Muscle layer of duodenum (tissue), 2 donors: ENCODE results near the gene HPSE2.

ENCODE experiments used
- H3K27ac ChIP-seq: one replicate; pipeline ENCODE4 v1.7.0; 2013; ENCODE audit warnings: mild to moderate bottlenecking, low read length
- H3K27me3 ChIP-seq: one replicate; pipeline ENCODE4 v1.7.0; 2013; ENCODE audit warnings: low read depth, mild to moderate bottlenecking, control low read depth, low read length
- H3K36me3 ChIP-seq, 2 donors: one replicate each; pipeline ENCODE4 v1.7.0; 2013; ENCODE audit warnings: low read length in 2 of 2, control low read depth in 1 of 2, mild to moderate bottlenecking in 1 of 2; ENCODE audit not compliant: insufficient read depth in 2 of 2, control insufficient read depth in 1 of 2
- H3K4me1 ChIP-seq, 2 donors: one replicate each; pipeline ENCODE4 v1.7.0; 2013; ENCODE audit warnings: low read length in 2 of 2, mild to moderate bottlenecking in 2 of 2, control low read depth in 1 of 2, moderate library complexity in 1 of 2; ENCODE audit not compliant: insufficient read depth in 2 of 2, control insufficient read depth in 1 of 2
- H3K4me3 ChIP-seq, 2 donors: one replicate each; pipeline ENCODE4 v1.7.0; 2013; ENCODE audit warnings: low read length in 2 of 2, low read depth in 1 of 2, mild to moderate bottlenecking in 1 of 2
- H3K9me3 ChIP-seq, 2 donors: one replicate each; pipeline ENCODE4 v1.7.0; 2013; ENCODE audit warnings: low read length in 2 of 2, control low read depth in 1 of 2, mild to moderate bottlenecking in 1 of 2; ENCODE audit not compliant: control insufficient read depth in 1 of 2
- donor health status: healthy.

The HPSE2 gene

DNA sequence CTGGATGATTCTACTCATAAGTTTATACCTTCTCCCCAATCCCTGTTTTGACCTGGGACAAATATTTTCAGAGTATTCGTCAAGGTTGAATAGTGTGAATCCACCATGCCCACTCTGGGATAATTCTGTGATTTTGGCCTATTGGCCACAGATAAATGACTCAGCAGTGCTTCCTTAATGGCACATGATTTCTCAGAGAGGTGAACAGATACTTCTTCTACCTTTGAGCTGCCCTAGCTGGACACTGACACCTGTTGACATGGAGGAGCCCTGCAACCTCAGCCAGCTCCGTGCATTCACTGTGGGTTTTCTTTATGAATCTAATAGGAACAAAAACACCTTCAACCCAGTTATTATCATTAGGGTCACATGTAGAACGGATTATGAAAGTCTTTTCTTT lies 748.0 kb downstream of the HPSE2 start:
- Histone ChIP-seq H3K9me3 (peaks cover 0 to 3% of the 10 kb centered on the region in 2 donors), H3K4me1 (no peaks in the 10 kb centered on the region), H3K4me3 (no peak overlapping the region), H3K27me3 (no peaks in the 10 kb centered on the region), H3K27ac (no peak overlapping the region), H3K36me3 (no peaks in the 10 kb centered on the region)

DNA sequence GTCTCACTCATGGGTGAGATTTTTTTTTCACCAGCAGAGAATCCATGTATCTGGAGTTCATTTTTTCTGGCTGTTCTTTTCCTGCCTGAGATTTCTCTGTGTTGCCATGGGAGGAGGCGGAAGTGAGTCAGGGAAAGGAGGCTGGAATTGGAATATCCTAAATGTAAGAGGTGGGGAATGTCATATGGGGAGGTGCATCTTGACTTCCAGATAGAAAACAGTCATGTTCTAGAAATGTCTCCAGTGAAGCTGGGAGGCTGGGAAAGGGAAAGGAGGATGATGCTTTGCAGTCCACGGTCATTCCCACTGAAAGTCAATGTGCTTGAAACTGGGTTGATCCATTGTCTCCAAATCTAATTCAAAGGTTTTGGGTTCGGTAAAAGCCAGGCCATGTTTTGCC lies 749.2 kb downstream of the HPSE2 start:
- no peaks in the 10 kb centered on the region for H3K36me3 ChIP-seq
- no peaks in the 10 kb centered on the region for H3K27me3 ChIP-seq
- no peak overlapping the region for H3K4me3 ChIP-seq
- H3K27ac ChIP-seq = no peak overlapping the region
- H3K4me1 ChIP-seq = no peaks in the 10 kb centered on the region
- H3K9me3 ChIP-seq = peaks cover 0 to 3% of the 10 kb centered on the region in 2 donors

DNA sequence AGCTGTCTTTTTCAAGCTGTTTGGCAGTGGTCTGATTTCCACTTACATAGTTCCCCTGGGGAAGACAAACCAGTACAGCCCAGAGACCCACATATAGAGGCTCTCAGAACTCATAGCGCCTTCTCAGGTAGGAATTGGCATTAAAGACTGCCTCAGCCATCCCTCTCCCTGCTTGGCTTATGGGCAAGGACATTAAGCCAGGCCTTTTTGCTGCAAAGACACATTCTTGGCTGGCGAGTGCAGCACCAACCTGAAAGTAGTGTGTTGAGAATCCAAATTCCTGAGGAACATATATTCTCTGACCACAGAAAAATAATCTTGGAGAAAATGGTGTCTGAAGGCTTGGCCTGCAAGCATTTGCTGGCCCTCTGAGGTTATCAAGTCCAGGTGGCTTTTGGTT lies 749.7 kb downstream of the HPSE2 start:
- Histone ChIP-seq H3K27ac (no peak overlapping the region), H3K4me3 (no peak overlapping the region), H3K4me1 (no peaks in the 10 kb centered on the region), H3K27me3 (no peaks in the 10 kb centered on the region), H3K36me3 (no peaks in the 10 kb centered on the region), H3K9me3 (peaks cover 0 to 3% of the 10 kb centered on the region in 2 donors)

DNA sequence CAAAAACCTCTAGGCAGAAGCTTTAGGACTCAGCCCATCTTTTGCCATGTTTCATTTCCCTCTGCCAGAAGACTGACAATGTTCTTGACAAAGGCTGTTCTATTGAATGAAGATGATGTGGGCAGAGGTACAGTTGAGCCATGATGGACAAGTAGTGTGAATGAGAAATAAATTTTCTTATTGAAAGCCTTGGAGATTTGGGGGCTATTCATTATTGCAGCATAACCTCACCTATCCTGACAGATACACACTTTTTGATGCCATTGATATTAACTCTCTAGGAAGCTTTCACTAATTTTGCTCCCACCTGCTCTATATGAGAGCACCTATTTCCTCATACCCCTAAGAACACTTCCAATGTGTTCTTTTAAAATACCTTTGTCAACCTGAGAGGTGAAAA lies 752.0 kb downstream of the HPSE2 start:
- H3K27ac ChIP-seq = no peak overlapping the region
- H3K9me3 ChIP-seq = peaks cover 0 to 3% of the 10 kb centered on the region in 2 donors
- no peaks in the 10 kb centered on the region for H3K27me3 ChIP-seq
- no peaks in the 10 kb centered on the region for H3K4me1 ChIP-seq
- no peak overlapping the region for H3K4me3 ChIP-seq
- H3K36me3 ChIP-seq = no peaks in the 10 kb centered on the region

DNA sequence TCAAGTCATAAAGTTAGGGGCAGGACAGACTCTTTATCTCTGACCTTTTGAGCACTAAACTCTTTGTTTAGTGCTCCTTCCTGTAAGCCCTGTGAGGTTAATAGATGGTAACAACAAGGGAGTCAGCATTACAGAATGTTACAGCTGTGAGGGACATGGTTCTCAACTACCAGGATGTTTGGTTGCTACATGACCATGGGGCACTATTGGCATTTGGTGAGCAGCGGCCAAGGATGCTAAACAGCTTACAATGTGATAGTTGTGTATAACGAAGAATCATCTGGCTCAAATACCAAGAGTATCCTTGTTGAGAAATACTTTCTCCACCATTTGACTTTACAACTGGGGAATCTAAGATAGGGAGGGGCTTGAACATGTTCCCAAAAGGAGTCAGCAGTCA lies 753.6 kb downstream of the HPSE2 start:
- no peak overlapping the region for H3K27ac ChIP-seq
- no peaks in the 10 kb centered on the region for H3K4me1 ChIP-seq
- no peak overlapping the region for H3K4me3 ChIP-seq
- H3K27me3 ChIP-seq = no peaks in the 10 kb centered on the region
- H3K9me3 ChIP-seq = peaks cover 0 to 3% of the 10 kb centered on the region in 2 donors
- H3K36me3 ChIP-seq = no peaks in the 10 kb centered on the region

DNA sequence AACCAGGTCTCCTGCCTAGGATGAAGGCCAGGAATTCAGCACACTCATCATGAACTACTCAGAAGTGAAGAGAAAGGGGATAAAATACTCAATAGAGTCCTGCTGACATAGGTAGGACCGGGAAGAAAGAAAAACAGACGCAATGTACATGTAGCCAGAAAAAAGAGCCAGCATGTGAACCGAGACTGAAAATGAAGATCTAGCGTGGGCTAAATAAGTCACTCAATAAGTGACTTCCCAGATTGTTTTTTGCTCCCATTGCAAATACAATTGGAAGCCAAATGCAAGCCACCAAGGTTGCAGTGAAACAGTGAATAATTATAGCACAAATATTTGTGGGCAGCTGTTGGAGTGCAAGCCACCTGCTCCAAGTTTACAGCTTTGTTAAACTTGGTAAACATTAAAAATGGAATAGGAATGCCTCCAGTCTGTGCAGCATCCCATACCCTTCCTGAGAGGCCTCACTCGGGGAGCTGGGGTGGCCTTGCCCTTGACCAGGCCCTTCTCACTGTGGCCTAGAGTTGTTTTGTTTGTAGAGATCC lies 754.2 kb downstream of the HPSE2 start:
- no peaks in the 10 kb centered on the region for H3K27me3 ChIP-seq
- H3K9me3 ChIP-seq = peaks cover 0 to 3% of the 10 kb centered on the region in 2 donors
- no peak overlapping the region for H3K4me3 ChIP-seq
- H3K4me1 ChIP-seq = no peaks in the 10 kb centered on the region
- no peaks in the 10 kb centered on the region for H3K36me3 ChIP-seq
- no peak overlapping the region for H3K27ac ChIP-seq

DNA sequence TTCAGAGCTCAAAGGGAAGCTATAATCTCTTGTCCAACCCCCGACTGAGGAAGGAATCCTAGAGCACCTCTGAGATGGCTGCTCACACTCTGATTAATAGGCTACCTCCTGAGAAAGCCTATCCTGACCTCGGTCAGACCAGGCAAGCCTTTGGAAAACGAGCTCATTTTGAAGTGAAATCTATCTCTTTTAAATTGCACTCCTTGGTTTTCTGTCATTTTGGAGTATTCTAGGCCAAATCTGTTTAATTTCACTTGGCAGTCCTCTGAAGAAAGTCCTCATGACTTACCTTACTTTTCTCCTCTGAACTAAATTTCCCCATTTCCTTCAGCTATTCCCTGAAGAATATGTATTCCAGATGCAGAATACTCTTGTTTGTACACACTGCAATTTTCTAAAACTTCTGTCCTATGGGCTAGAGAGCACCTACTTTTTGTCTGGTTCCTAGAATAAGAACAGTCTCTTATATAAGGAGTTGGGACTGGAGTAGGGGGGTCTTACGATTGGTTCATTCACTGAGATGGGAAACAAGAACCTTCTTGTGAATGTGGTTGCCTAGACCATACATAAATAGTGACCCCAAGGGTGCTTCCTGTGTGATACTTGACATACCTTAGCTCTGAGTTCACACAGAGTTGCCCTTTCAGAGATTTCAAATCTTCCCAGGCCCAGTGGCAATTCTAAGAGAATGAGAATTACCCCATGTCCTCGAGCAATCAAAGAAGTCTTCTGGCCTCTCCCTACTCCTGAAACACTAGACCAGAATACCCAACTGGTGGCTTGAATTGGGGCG lies 757.0 kb downstream of the HPSE2 start:
- Histone ChIP-seq H3K4me3 (no peak overlapping the region), H3K9me3 (peaks cover 0 to 3% of the 10 kb centered on the region in 2 donors), H3K27ac (no peak overlapping the region), H3K36me3 (no peaks in the 10 kb centered on the region), H3K27me3 (no peaks in the 10 kb centered on the region), H3K4me1 (no peaks in the 10 kb centered on the region)

DNA sequence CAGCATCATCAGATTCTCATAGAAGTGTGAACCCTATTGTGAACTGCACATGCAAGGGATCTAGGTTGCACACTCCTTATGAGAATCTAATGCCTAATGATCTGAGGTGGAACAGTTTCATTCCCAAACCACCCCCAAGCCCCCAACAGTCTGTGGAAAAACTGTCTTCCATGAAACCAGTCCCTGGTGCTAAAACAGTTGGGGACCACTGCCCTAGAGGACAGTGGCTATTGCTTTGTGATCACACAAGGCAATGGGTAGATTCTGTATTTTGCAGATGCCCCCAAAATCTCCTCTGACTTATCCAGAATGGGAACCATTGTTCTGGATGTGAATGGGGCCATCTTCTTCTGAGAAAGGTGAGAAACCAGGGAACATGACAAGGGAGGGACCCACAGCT lies 757.8 kb downstream of the HPSE2 start:
- H3K36me3 ChIP-seq = no peaks in the 10 kb centered on the region

DNA sequence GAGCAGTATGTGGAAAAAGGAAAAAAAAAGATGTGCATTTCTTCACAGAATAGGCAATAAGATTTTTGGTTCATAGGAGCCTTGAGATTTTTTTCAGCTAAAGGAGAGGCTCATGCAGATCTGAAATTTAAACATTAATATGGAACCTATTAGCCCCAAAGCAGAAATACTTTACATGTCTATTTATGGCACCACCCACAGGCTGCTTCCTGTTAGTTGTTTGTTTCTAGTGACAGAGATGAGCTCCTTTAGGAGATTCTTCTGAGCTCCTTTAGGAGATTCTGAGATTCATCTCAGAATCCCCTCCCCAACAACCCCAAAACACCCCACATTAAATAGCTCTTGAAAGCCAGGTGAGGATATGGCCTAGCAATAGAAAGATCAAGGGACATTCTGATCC lies 761.0 kb downstream of the HPSE2 start:
- Histone ChIP-seq H3K4me1 (no peaks in the 10 kb centered on the region), H3K36me3 (no peaks in the 10 kb centered on the region), H3K9me3 (no peaks in the 10 kb centered on the region), H3K27ac (no peak overlapping the region), H3K4me3 (no peak overlapping the region), H3K27me3 (no peaks in the 10 kb centered on the region)

More for the DNA sequence above, 757.8 kb downstream of the HPSE2 start:
- no peak overlapping the region for H3K27ac ChIP-seq
- no peaks in the 10 kb centered on the region for H3K27me3 ChIP-seq
- no peak overlapping the region for H3K4me3 ChIP-seq
- H3K4me1 ChIP-seq = no peaks in the 10 kb centered on the region
- H3K9me3 ChIP-seq = no peaks in the 10 kb centered on the region

DNA sequence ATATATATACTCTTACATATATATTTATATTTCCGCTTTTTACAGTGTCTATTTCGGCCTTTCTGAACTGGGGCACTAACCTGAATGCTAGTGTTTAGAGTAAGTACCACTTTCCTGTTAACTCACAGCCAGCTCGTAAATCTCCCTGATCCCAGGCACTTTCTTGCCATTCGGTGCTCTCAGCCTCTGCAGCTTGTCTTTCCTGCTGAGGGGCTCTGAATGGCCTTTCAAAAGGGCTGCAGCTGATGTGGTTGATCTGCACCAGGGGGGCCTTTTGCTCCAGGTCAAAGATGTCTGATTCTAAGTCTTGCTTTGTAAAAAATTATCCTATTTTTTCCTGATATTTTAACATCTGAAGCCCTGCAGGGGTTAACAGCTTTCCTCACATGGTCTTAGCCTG lies 763.5 kb downstream of the HPSE2 start:
- H3K4me3 ChIP-seq = no peak overlapping the region
- no peak overlapping the region for H3K27ac ChIP-seq
- H3K27me3 ChIP-seq = no peaks in the 10 kb centered on the region
- H3K36me3 ChIP-seq = no peaks in the 10 kb centered on the region
- peaks cover 0 to 4% of the 10 kb centered on the region in 2 donors for H3K4me1 ChIP-seq
- H3K9me3 ChIP-seq = no peaks in the 10 kb centered on the region

DNA sequence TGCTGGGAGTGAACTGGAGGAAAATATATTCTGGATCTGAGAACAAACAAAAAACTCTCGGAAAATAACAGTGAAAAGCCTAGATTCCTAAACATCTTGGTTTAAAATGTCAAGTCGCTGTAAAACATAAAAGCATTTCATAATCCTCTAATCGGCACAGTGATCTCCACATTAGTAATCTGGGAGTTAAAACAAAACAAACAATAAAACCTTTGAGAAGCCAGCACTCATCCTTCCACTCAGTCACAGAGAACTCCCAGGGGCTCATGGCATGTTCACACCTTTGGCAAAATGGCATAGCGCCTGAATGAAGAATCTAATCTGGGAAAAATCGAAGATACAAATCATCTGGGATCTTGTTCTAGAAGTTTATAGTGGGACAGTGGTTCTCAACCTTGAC lies 764.8 kb downstream of the HPSE2 start:
- H3K9me3 ChIP-seq = no peaks in the 10 kb centered on the region
- H3K27me3 ChIP-seq = no peaks in the 10 kb centered on the region
- H3K36me3 ChIP-seq = no peaks in the 10 kb centered on the region
- H3K27ac ChIP-seq = no peak overlapping the region
- H3K4me1 ChIP-seq = peaks cover 0 to 4% of the 10 kb centered on the region in 2 donors
- no peak overlapping the region for H3K4me3 ChIP-seq
